ENCODE measurements around the gene CAND1. TPM values are rescaled to one million over a fixed set of nuclear protein-coding genes. Genes with fewer than 3 reads are reported as not detected.

The CAND1 gene
- polyA plus RNA-seq, 2 of the 4 experiments (the other 2 are of a cell fraction): 70.3 to 185 TPM

GRCh38 chr12:67222302-67222701 lies 46.9 kb upstream of the CAND1 start:
- Histone ChIP-seq H3K4me3 (no peak overlapping the region), H3K27ac (no peak overlapping the region), H3K4me1 (no peaks in the 10 kb centered on the region), H3K4me2 (no peak overlapping the region), H3K9me3 (no peaks in the 10 kb centered on the region)
- POLR2A ChIA-PET: interaction anchor here (0.9 to 1.0 kb wide), 2 partner anchors 47 to 58 kb away, joined by 3 read pairs; partner anchors contain the start of gene CAND1
- ATAC-seq (peak; percentile 52 to 71; a peak in 4 of 6 replicates), FAIRE-seq (no peak), DNase-seq (ENCODE audit: low read depth in 1 of 2, low spot score in 1 of 2) (peak in 1 of 2 experiments; percentile 38)
- 7% methylated on average over 4 of the region's 4 CpGs for WGBS (ENCODE audit: missing lambda C conversion rate)
- CTCF ChIA-PET: interaction anchor here (0.7 to 3.4 kb wide), 6 partner anchors 27 to 200 kb away, joined by 3 to 9 read pairs (median 4); no protein-coding TSS in a partner anchor
- TF ChIP-seq CTCF (IDR thresholded peaks at IDR 0.05) (peak; percentile 28; the same call in 2 of the 3 replicates), JUN (IDR thresholded peaks at IDR 0.05) (no peak), HDAC2 (IDR thresholded peaks at IDR 0.05) (no peak), SMC3 (IDR thresholded peaks at IDR 0.05) (0 out of 3 replicates have a peak, but pooled peaks have one; percentile 30), FOSB (CRISPR knock-in tag; IDR thresholded peaks at IDR 0.05) (no peak), ZFP36 (IDR thresholded peaks at IDR 0.05; ENCODE audit: borderline replicate concordance, partially characterized antibody) (no peak), MAFK (IDR thresholded peaks at IDR 0.05; ENCODE audit: partially characterized antibody) (no peak), RAD21 (conservative IDR thresholded peaks at IDR 0.05 in 1 of 2, IDR thresholded peaks at IDR 0.05 in 1 of 2) (peak; percentile 20 to 27; a peak in 2 of 5 replicates), REST (IDR thresholded peaks at IDR 0.05) (no peak), FOXS1 (CRISPR knock-in tag; IDR thresholded peaks at IDR 0.05) (no peak), POLR2A (IDR thresholded peaks at IDR 0.05; ENCODE audit: low read length) (no peak)
- TF ChIP-seq, protein P1, sequence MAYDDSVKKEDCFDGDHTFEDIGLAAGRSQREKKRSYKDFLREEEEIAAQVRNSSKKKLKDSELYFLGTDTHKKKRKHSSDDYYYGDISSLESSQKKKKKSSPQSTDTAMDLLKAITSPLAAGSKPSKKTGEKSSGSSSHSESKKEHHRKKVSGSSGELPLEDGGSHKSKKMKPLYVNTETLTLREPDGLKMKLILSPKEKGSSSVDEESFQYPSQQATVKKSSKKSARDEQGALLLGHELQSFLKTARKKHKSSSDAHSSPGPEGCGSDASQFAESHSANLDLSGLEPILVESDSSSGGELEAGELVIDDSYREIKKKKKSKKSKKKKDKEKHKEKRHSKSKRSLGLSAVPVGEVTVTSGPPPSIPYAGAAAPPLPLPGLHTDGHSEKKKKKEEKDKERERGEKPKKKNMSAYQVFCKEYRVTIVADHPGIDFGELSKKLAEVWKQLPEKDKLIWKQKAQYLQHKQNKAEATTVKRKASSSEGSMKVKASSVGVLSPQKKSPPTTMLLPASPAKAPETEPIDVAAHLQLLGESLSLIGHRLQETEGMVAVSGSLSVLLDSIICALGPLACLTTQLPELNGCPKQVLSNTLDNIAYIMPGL (CRISPR knock-in tag; IDR thresholded peaks at IDR 0.05; ENCODE audit: borderline replicate concordance): no peak

DNA sequence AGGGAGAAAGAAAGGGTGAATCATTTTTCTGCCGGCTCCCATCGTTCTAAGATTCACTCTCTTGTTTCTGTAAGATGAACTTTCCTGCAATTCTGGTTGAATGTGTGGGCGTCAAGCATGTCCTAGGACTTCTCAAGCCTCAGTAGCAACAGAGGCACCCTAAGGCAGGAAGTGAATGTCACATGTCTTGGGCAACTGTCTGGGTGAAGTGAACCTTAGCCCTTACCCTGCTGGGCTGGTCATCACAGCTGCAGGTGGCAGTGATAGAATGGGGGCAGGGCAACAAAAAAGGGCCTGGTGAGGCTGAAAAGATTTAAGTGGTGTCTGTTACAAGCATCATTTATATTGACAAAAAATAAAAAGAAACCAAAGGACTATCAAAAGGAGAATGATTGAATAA lies 45.9 kb upstream of the CAND1 start:
- DNase-seq (ENCODE audit: low read depth in 1 of 2, low spot score in 1 of 2): no peak
- Histone ChIP-seq H3K9me3 (no peaks in the 10 kb centered on the region), H3K4me3 (no peak overlapping the region), H3K4me1 (no peaks in the 10 kb centered on the region), H3K27ac (no peak overlapping the region), H3K4me2 (no peak overlapping the region)
- ChIA-PET CTCF (interaction anchor here (1.6 kb wide), 1 partner anchor 198 kb away, joined by 4 read pairs; no protein-coding TSS in a partner anchor), POLR2A (no interaction called here)
- 60% methylated on average over 3 of the region's 3 CpGs for WGBS (ENCODE audit: missing lambda C conversion rate)
- FAIRE-seq: no peak
- ATAC-seq: no peak
- TF ChIP-seq ZFP36 (IDR thresholded peaks at IDR 0.05; ENCODE audit: borderline replicate concordance, partially characterized antibody) (no peak), MAFK (IDR thresholded peaks at IDR 0.05; ENCODE audit: partially characterized antibody) (no peak), HEYL (CRISPR knock-in tag; IDR thresholded peaks at IDR 0.05) (no peak), JUN (IDR thresholded peaks at IDR 0.05) (no peak), KDM5A (IDR thresholded peaks at IDR 0.05) (no peak), MYC (IDR thresholded peaks at IDR 0.05; ENCODE audit: borderline replicate concordance, low read length) (no peak), EP300 (IDR thresholded peaks at IDR 0.05) (no peak)

All from A549 (cell line).